Endothelial cell of umbilical vein (primary cell): ENCODE data around the gene BNC2. TPM values are rescaled to one million over a fixed set of nuclear protein-coding genes. Genes with fewer than 3 reads are reported as not detected.

Source experiments
- BruUV-seq: library from RNA; stranded (reverse); fragments of 400-500 nt; replicated peaks from 2 replicates; lab custom pipeline; 2021; lab: Mats Ljungman, UMichigan
- CTCF ChIA-PET: fragments of 300-600, 350-600 bp; sonication (Branson Sonifier 250); formaldehyde crosslinking; loops from one replicate; lab custom pipeline; 2021; ENCODE audit warnings: antibody characterized with exemption, inconsistent platforms; lab: Charles Lee
- POLR2A ChIA-PET: fragments of 300-600, 350-600 bp; sonication (Branson Sonifier 250); formaldehyde crosslinking; loops from one replicate; lab custom pipeline; 2021; ENCODE audit warnings: antibody characterized with exemption, inconsistent platforms; lab: Charles Lee
- DNase-seq: peaks from one replicate; pipeline ENCODE4 v3.0.0-alpha.2; 2011; ENCODE audit warnings: low read depth, low spot score
- FAIRE-seq: peaks from 2 replicates; lab custom pipeline; 2011; peaks lifted over from hg19 to GRCh38; lab: Jason Lieb, UNC
- H2AFZ ChIP-seq: 2 replicates; pipeline ENCODE4 v1.6.0; 2012; ENCODE audit warnings: low read depth, low read length, control low read depth, inconsistent platforms
- H3K27ac ChIP-seq: 2 replicates; pipeline ENCODE4 v1.5.1; 2011; ENCODE audit warnings: low read depth, mild to moderate bottlenecking, control low read depth, low read length, moderate library complexity; ENCODE audit not compliant: insufficient read depth
- H3K27me3 ChIP-seq, 2 experiments: 2 replicates each; pipeline versions ENCODE4 v1.6.0 to v1.6.1; 2011; ENCODE audit warnings: low read length in 2 of 2, mixed read lengths in 1 of 2; ENCODE audit not compliant: control insufficient read depth in 2 of 2, insufficient read depth in 2 of 2
- H3K36me3 ChIP-seq, 2 experiments: 2 replicates in 1 of 2; 3 replicates in 1 of 2; pipeline ENCODE4 v1.5.1; 2011; ENCODE audit warnings: low read length in 2 of 2, mild to moderate bottlenecking in 1 of 2, moderate library complexity in 1 of 2; ENCODE audit not compliant: control insufficient read depth in 2 of 2, insufficient read depth in 2 of 2; ENCODE audit errors: extremely low read depth in 1 of 2
- H3K4me1 ChIP-seq: 3 replicates; pipeline ENCODE4 v1.5.1; 2011; ENCODE audit warnings: mild to moderate bottlenecking, low read length; ENCODE audit not compliant: control insufficient read depth, insufficient read depth; ENCODE audit errors: extremely low read depth
- H3K4me2 ChIP-seq: 2 replicates; pipeline ENCODE4 v1.6.1; 2011; ENCODE audit warnings: low read length, control low read depth, mixed read lengths; ENCODE audit not compliant: insufficient read depth
- H3K4me3 ChIP-seq, 3 experiments: fragments of 200-600 bp in 1 of 3; sonication (generic), shearing (Covaris generic) in 1 of 3; replicated peaks in 1 of 3; 2 replicates each; pipeline ENCODE4 v1.5.1; 2011 to 2016; ENCODE audit warnings: control low read depth in 3 of 3, low read length in 3 of 3, mild to moderate bottlenecking in 2 of 3, inconsistent platforms in 1 of 3, low read depth in 1 of 3, moderate library complexity in 1 of 3; ENCODE audit not compliant: insufficient read depth in 1 of 3
- H3K79me2 ChIP-seq: 2 replicates; pipeline ENCODE4 v1.6.0; 2012; ENCODE audit warnings: low read length, inconsistent platforms; ENCODE audit not compliant: control insufficient read depth, insufficient read depth
- H3K9ac ChIP-seq: replicated peaks from 2 replicates; pipeline ENCODE3; 2011; ENCODE audit warnings: low read length, control low read depth; ENCODE audit not compliant: insufficient read depth; ENCODE audit errors: extremely low read depth
- H3K9me1 ChIP-seq: replicated peaks from 3 replicates; pipeline ENCODE4 v1.6.0; 2011; ENCODE audit warnings: mild to moderate bottlenecking, low read length; ENCODE audit not compliant: control insufficient read depth, insufficient read depth; ENCODE audit errors: extremely low read depth
- H3K9me3 ChIP-seq: replicated peaks from 2 replicates; pipeline ENCODE4 v1.5.1; 2012; ENCODE audit warnings: low read length, inconsistent platforms; ENCODE audit not compliant: control insufficient read depth, insufficient read depth
- H4K20me1 ChIP-seq: replicated peaks from 2 replicates; pipeline ENCODE3; 2011; ENCODE audit warnings: mild to moderate bottlenecking, low read length; ENCODE audit not compliant: control insufficient read depth, insufficient read depth; ENCODE audit errors: extremely low read depth
- EZH2 ChIP-seq: IDR thresholded peaks from 2 replicates; pipeline ENCODE4 v1.6.1; 2012; ENCODE audit warnings: borderline replicate concordance, low read depth, mild to moderate bottlenecking, moderate library complexity, low read length, inconsistent platforms; ENCODE audit not compliant: severe bottlenecking
- FOS ChIP-seq: IDR thresholded peaks from 2 replicates; pipeline ENCODE4 v1.6.1; 2011; ENCODE audit warnings: mild to moderate bottlenecking, low read length, moderate library complexity, borderline replicate concordance; ENCODE audit not compliant: insufficient read depth
- JUN ChIP-seq: IDR thresholded peaks from 2 replicates; pipeline ENCODE4 v1.6.1; 2011; ENCODE audit warnings: borderline replicate concordance, low read depth; ENCODE audit not compliant: insufficient read length, insufficient read depth
- MYC ChIP-seq: IDR thresholded peaks from one replicate; pipeline ENCODE4 v1.6.1; 2011; ENCODE audit warnings: mild to moderate bottlenecking, low read depth, low read length
- POLR2AphosphoS5 ChIP-seq: IDR thresholded peaks from 2 replicates; pipeline ENCODE4 v1.6.1; 2012; ENCODE audit warnings: low read depth, mild to moderate bottlenecking, control low read depth, low read length, moderate library complexity; ENCODE audit not compliant: insufficient read depth
- dilution Hi-C: fragments of 300-500 bp; cut with MboI; formaldehyde crosslinking; loops from one replicate; pipeline ENCODE4 v1.15.0; 2019; ENCODE audit warnings: low sequenced_read_pairs; ENCODE audit not compliant: extremely low pct_ligation_motif_present
- intact Hi-C: fragments of 100-400 bp; cut with micrococcal nuclease; formaldehyde crosslinking; loops from one replicate; pipeline ENCODE4 v1.10.0; 2022
- polyA plus RNA-seq, 4 experiments: library from polyadenylated mRNA; depleted of rRNA in 3 of 4; stranded (reverse) in 3 of 4; unstranded in 1 of 4; fragments of >200 nt; gene quantifications; 2 replicates each; pipeline versions ENCODE4 v1.2.1 to v1.2.3, GENCODE V29; 2011 to 2012; ENCODE audit warnings: missing spikeins in 1 of 4
- total RNA-seq: library from RNA; stranded (reverse); gene quantifications from 2 replicates; pipeline ENCODE4 v1.2.3, GENCODE V29; 2021
- TF ChIP-seq, protein P1 (sequence below): IDR thresholded peaks from 2 replicates; pipeline ENCODE4 v1.6.1; 2011; ENCODE audit not compliant: insufficient read depth, insufficient read length

The BNC2 gene
- total and polyA plus RNA-seq, 2 donors (not counting 3 experiments of a cell fraction or from before 2014, with no cell fraction given), result 12.1 to 34.3 TPM

GRCh38 chr9:16627521-16627920 is 242.9 kb downstream of the BNC2 start:
- DNase-seq (no peak), FAIRE-seq (no peak)
- peak overlapping the region; percentile 52 for H3K9ac ChIP-seq
- peak overlapping the region; percentile 87 for H3K27ac ChIP-seq
- BruUV-seq, result no TSS peak
- no peaks in the 10 kb centered on the region for H3K9me3 ChIP-seq
- H3K27me3 ChIP-seq, result no peaks in the 10 kb centered on the region
- peaks cover 50% of the 10 kb centered on the region for H3K4me1 ChIP-seq
- no peak overlapping the region for H2AFZ ChIP-seq
- dilution Hi-C loops, result no loop called here
- TF ChIP-seq MYC (no peak), JUN (no peak), EZH2 (no peak), FOS (no peak), POLR2AphosphoS5 (no peak)
- TF ChIP-seq, protein P1, sequence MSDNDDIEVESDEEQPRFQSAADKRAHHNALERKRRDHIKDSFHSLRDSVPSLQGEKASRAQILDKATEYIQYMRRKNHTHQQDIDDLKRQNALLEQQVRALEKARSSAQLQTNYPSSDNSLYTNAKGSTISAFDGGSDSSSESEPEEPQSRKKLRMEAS, result no peak
- no peaks in the 10 kb centered on the region for H3K9me1 ChIP-seq
- no peaks in the 10 kb centered on the region for H4K20me1 ChIP-seq
- intact Hi-C loops, result loop anchor here (2.0 to 5.0 kb wide), 3 partner anchors 60 to 263 kb away; no protein-coding TSS in a partner anchor
- no peak overlapping the region for H3K4me3 ChIP-seq
- POLR2A ChIA-PET, result interaction anchor here (1.0 kb wide), 1 partner anchor 17 kb away, joined by 3 read pairs; no protein-coding TSS in a partner anchor
- peak overlapping the region; percentile 62 for H3K4me2 ChIP-seq
- CTCF ChIA-PET, result interaction anchor here (0.8 to 2.3 kb wide), 9 partner anchors 10 to 244 kb away, joined by 3 to 11 read pairs (median 4); no protein-coding TSS in a partner anchor
- H3K79me2 ChIP-seq, result peaks cover 19% of the 10 kb centered on the region
- H3K36me3 ChIP-seq, result no peaks in the 10 kb centered on the region
